ENCODE measurements around the gene NOL11.

The NOL11 gene

GRCh38 chr17:67717624-67718324 lies at the start of gene NOL11:
NOL11 (plus strand) TSS chr17:67717936; CDS start chr17:67717948, 12 bp downstream.
- peaks cover 11% of the 10 kb centered on the region for H3K36me3 ChIP-seq (ENCODE audit: control insufficient read depth, insufficient read depth, low read length)
- H3K9ac ChIP-seq (ENCODE audit: low read length) = peak within 1 kb of the TSS; percentile 98
- H3K4me3 ChIP-seq (ENCODE audit: low read length) = peak within 1 kb of the TSS; percentile 93
- H3K27me3 ChIP-seq (ENCODE audit: control insufficient read depth, insufficient read depth, low read length) = no peaks in the 10 kb centered on the region
- peak within 1 kb of the TSS; percentile 81 for H3K27ac ChIP-seq (ENCODE audit: low read depth, low read length)
- peaks cover 4% of the 10 kb centered on the region for H3K4me1 ChIP-seq (ENCODE audit: control insufficient read depth, insufficient read depth, low read length)

GRCh38 chr17:67671493-67671892 lies 46.2 kb upstream of the NOL11 start:
- Histone ChIP-seq H3K27me3 (ENCODE audit: control insufficient read depth, insufficient read depth, low read length) (no peaks in the 10 kb centered on the region), H3K27ac (ENCODE audit: low read depth, low read length) (no peak overlapping the region), H3K9ac (ENCODE audit: low read length) (no peak overlapping the region), H3K4me1 (ENCODE audit: control insufficient read depth, insufficient read depth, low read length) (no peaks in the 10 kb centered on the region), H3K36me3 (ENCODE audit: control insufficient read depth, insufficient read depth, low read length) (no peaks in the 10 kb centered on the region), H3K4me3 (ENCODE audit: low read length) (no peak overlapping the region)

GRCh38 chr17:67672592-67673335 lies 45.0 kb upstream of the NOL11 start:
- Histone ChIP-seq H3K27ac (ENCODE audit: low read depth, low read length) (no peak overlapping the region), H3K36me3 (ENCODE audit: control insufficient read depth, insufficient read depth, low read length) (no peaks in the 10 kb centered on the region), H3K27me3 (ENCODE audit: control insufficient read depth, insufficient read depth, low read length) (no peaks in the 10 kb centered on the region), H3K4me3 (ENCODE audit: low read length) (no peak overlapping the region), H3K9ac (ENCODE audit: low read length) (no peak overlapping the region), H3K4me1 (ENCODE audit: control insufficient read depth, insufficient read depth, low read length) (no peaks in the 10 kb centered on the region)

GRCh38 chr17:67675481-67675880 lies 42.3 kb upstream of the NOL11 start:
- H3K4me3 ChIP-seq (ENCODE audit: low read length) = no peak overlapping the region
- H3K27me3 ChIP-seq (ENCODE audit: control insufficient read depth, insufficient read depth, low read length) = no peaks in the 10 kb centered on the region
- no peaks in the 10 kb centered on the region for H3K36me3 ChIP-seq (ENCODE audit: control insufficient read depth, insufficient read depth, low read length)
- no peaks in the 10 kb centered on the region for H3K4me1 ChIP-seq (ENCODE audit: control insufficient read depth, insufficient read depth, low read length)
- H3K9ac ChIP-seq (ENCODE audit: low read length) = no peak overlapping the region
- no peak overlapping the region for H3K27ac ChIP-seq (ENCODE audit: low read depth, low read length)

GRCh38 chr17:67676305-67676704 lies 41.4 kb upstream of the NOL11 start:
- H3K4me1 ChIP-seq (ENCODE audit: control insufficient read depth, insufficient read depth, low read length) = no peaks in the 10 kb centered on the region
- no peak overlapping the region for H3K27ac ChIP-seq (ENCODE audit: low read depth, low read length)
- no peaks in the 10 kb centered on the region for H3K36me3 ChIP-seq (ENCODE audit: control insufficient read depth, insufficient read depth, low read length)

GRCh38 chr17:67678414-67678813 lies 39.3 kb upstream of the NOL11 start:
- no peaks in the 10 kb centered on the region for H3K4me1 ChIP-seq (ENCODE audit: control insufficient read depth, insufficient read depth, low read length)
- H3K9ac ChIP-seq (ENCODE audit: low read length) = no peak overlapping the region
- H3K27me3 ChIP-seq (ENCODE audit: control insufficient read depth, insufficient read depth, low read length) = no peaks in the 10 kb centered on the region
- H3K27ac ChIP-seq (ENCODE audit: low read depth, low read length) = no peak overlapping the region
- H3K4me3 ChIP-seq (ENCODE audit: low read length) = no peak overlapping the region
- no peaks in the 10 kb centered on the region for H3K36me3 ChIP-seq (ENCODE audit: control insufficient read depth, insufficient read depth, low read length)

More at GRCh38 chr17:67676305-67676704, 41.4 kb upstream of the NOL11 start:
- Histone ChIP-seq H3K9ac (ENCODE audit: low read length) (no peak overlapping the region), H3K4me3 (ENCODE audit: low read length) (no peak overlapping the region), H3K27me3 (ENCODE audit: control insufficient read depth, insufficient read depth, low read length) (no peaks in the 10 kb centered on the region)

GRCh38 chr17:67679225-67679624 lies 38.5 kb upstream of the NOL11 start:
- Histone ChIP-seq H3K27me3 (ENCODE audit: control insufficient read depth, insufficient read depth, low read length) (no peaks in the 10 kb centered on the region), H3K4me1 (ENCODE audit: control insufficient read depth, insufficient read depth, low read length) (no peaks in the 10 kb centered on the region), H3K36me3 (ENCODE audit: control insufficient read depth, insufficient read depth, low read length) (no peaks in the 10 kb centered on the region), H3K9ac (ENCODE audit: low read length) (no peak overlapping the region), H3K4me3 (ENCODE audit: low read length) (no peak overlapping the region), H3K27ac (ENCODE audit: low read depth, low read length) (no peak overlapping the region)

GRCh38 chr17:67679721-67680120 lies 38.0 kb upstream of the NOL11 start:
- Histone ChIP-seq H3K9ac (ENCODE audit: low read length) (no peak overlapping the region), H3K27ac (ENCODE audit: low read depth, low read length) (no peak overlapping the region), H3K4me1 (ENCODE audit: control insufficient read depth, insufficient read depth, low read length) (no peaks in the 10 kb centered on the region), H3K27me3 (ENCODE audit: control insufficient read depth, insufficient read depth, low read length) (no peaks in the 10 kb centered on the region), H3K4me3 (ENCODE audit: low read length) (no peak overlapping the region), H3K36me3 (ENCODE audit: control insufficient read depth, insufficient read depth, low read length) (no peaks in the 10 kb centered on the region)

GRCh38 chr17:67680445-67681224 lies 37.1 kb upstream of the NOL11 start:
- Histone ChIP-seq H3K4me3 (ENCODE audit: low read length) (no peak overlapping the region), H3K27ac (ENCODE audit: low read depth, low read length) (no peak overlapping the region), H3K4me1 (ENCODE audit: control insufficient read depth, insufficient read depth, low read length) (no peaks in the 10 kb centered on the region), H3K27me3 (ENCODE audit: control insufficient read depth, insufficient read depth, low read length) (no peaks in the 10 kb centered on the region), H3K36me3 (ENCODE audit: control insufficient read depth, insufficient read depth, low read length) (no peaks in the 10 kb centered on the region), H3K9ac (ENCODE audit: low read length) (no peak overlapping the region)

- H3K27ac ChIP-seq (ENCODE audit: low read depth, low read length) = no peak overlapping the region
- no peak overlapping the region for H3K4me3 ChIP-seq (ENCODE audit: low read length)
- H3K36me3 ChIP-seq (ENCODE audit: control insufficient read depth, insufficient read depth, low read length) = no peaks in the 10 kb centered on the region
- H3K4me1 ChIP-seq (ENCODE audit: control insufficient read depth, insufficient read depth, low read length) = no peaks in the 10 kb centered on the region
- no peaks in the 10 kb centered on the region for H3K27me3 ChIP-seq (ENCODE audit: control insufficient read depth, insufficient read depth, low read length)
- no peak overlapping the region for H3K9ac ChIP-seq (ENCODE audit: low read length)
These were observed 35.5 kb upstream of the NOL11 start for GRCh38 chr17:67682196-67682595.

GRCh38 chr17:67685351-67685750 lies 32.4 kb upstream of the NOL11 start:
- Histone ChIP-seq H3K27me3 (ENCODE audit: control insufficient read depth, insufficient read depth, low read length) (no peaks in the 10 kb centered on the region), H3K4me1 (ENCODE audit: control insufficient read depth, insufficient read depth, low read length) (no peaks in the 10 kb centered on the region), H3K4me3 (ENCODE audit: low read length) (no peak overlapping the region), H3K9ac (ENCODE audit: low read length) (no peak overlapping the region), H3K36me3 (ENCODE audit: control insufficient read depth, insufficient read depth, low read length) (no peaks in the 10 kb centered on the region), H3K27ac (ENCODE audit: low read depth, low read length) (no peak overlapping the region)

GRCh38 chr17:67686241-67686640 lies 31.5 kb upstream of the NOL11 start:
- Histone ChIP-seq H3K4me3 (ENCODE audit: low read length) (no peak overlapping the region), H3K4me1 (ENCODE audit: control insufficient read depth, insufficient read depth, low read length) (no peaks in the 10 kb centered on the region), H3K36me3 (ENCODE audit: control insufficient read depth, insufficient read depth, low read length) (no peaks in the 10 kb centered on the region), H3K9ac (ENCODE audit: low read length) (no peak overlapping the region), H3K27me3 (ENCODE audit: control insufficient read depth, insufficient read depth, low read length) (no peaks in the 10 kb centered on the region), H3K27ac (ENCODE audit: low read depth, low read length) (no peak overlapping the region)

Data from rectal smooth muscle tissue (tissue), 1 donor.